HepG2 (cell line): ENCODE measurements around the gene SETD5. TPM values are rescaled to one million over a fixed set of nuclear protein-coding genes. Genes with fewer than 3 reads are reported as not detected.

Source experiments
- EP300 ChIP-seq, 3 experiments: sonication (generic) in 1 of 3; formaldehyde crosslinking in 1 of 3; IDR thresholded peaks; 2 replicates each; pipeline versions ENCODE4 v1.5.1 to v1.6.1; 2011 to 2020; ENCODE audit warnings: low read depth in 2 of 3, low read length in 2 of 3, borderline replicate concordance in 1 of 3, improper control_type of control experiment in 1 of 3, mild to moderate bottlenecking in 1 of 3, missing genetic modification reagents in 1 of 3, moderate library complexity in 1 of 3
- ETV6 ChIP-seq: sonication (generic); formaldehyde crosslinking; conservative IDR thresholded peaks from 2 replicates; pipeline ENCODE4 v1.4.0; 2020; ENCODE audit warnings: missing genetic modification reagents
- FOXK1 ChIP-seq: sonication (generic); formaldehyde crosslinking; IDR thresholded peaks from 2 replicates; pipeline ENCODE4 v1.4.0; 2020; ENCODE audit warnings: low read depth, missing genetic modification reagents, borderline replicate concordance
- FOXM1 ChIP-seq: sonication (generic); formaldehyde crosslinking; IDR thresholded peaks from 2 replicates; pipeline ENCODE4 v1.5.0; 2020; ENCODE audit warnings: missing genetic modification reagents
- GZF1 ChIP-seq: sonication (generic); formaldehyde crosslinking; IDR thresholded peaks from 2 replicates; pipeline ENCODE4 v1.5.1; 2020; ENCODE audit warnings: mild to moderate bottlenecking, missing genetic modification reagents
- HNF4A ChIP-seq: sonication (generic); formaldehyde crosslinking; IDR thresholded peaks from 2 replicates; pipeline ENCODE4 v1.4.0; 2020; ENCODE audit warnings: missing genetic modification reagents
- NFYB ChIP-seq: sonication (generic); formaldehyde crosslinking; IDR thresholded peaks from 2 replicates; pipeline ENCODE4 v1.4.0; 2020; ENCODE audit warnings: missing genetic modification reagents
- PITX1 ChIP-seq: sonication (generic); formaldehyde crosslinking; IDR thresholded peaks from 2 replicates; pipeline ENCODE4 v1.5.1; 2020; ENCODE audit warnings: mild to moderate bottlenecking, missing genetic modification reagents
- PLSCR1 ChIP-seq: sonication (generic); formaldehyde crosslinking; IDR thresholded peaks from 2 replicates; pipeline ENCODE4 v1.5.0; 2020; ENCODE audit warnings: missing genetic modification reagents, mild to moderate bottlenecking, borderline replicate concordance
- STAT5B ChIP-seq: sonication (generic); formaldehyde crosslinking; IDR thresholded peaks from 2 replicates; pipeline ENCODE4 v1.4.0; 2020; ENCODE audit warnings: missing genetic modification reagents
- YEATS2 ChIP-seq: sonication (generic); formaldehyde crosslinking; IDR thresholded peaks from 2 replicates; pipeline ENCODE4 v1.4.0; 2020; ENCODE audit warnings: missing genetic modification reagents, borderline replicate concordance
- YEATS4 ChIP-seq: sonication (generic); formaldehyde crosslinking; IDR thresholded peaks from 2 replicates; pipeline ENCODE4 v1.4.0; 2020; ENCODE audit warnings: missing genetic modification reagents, borderline replicate concordance
- ZFX ChIP-seq: sonication (generic); formaldehyde crosslinking; IDR thresholded peaks from 2 replicates; pipeline ENCODE4 v1.4.0; 2020; ENCODE audit warnings: mild to moderate bottlenecking, low read depth, missing genetic modification reagents, moderate library complexity
- ZHX1 ChIP-seq: sonication (generic); formaldehyde crosslinking; IDR thresholded peaks from 2 replicates; pipeline ENCODE4 v1.8.1; 2022; ENCODE audit warnings: low read depth, mild to moderate bottlenecking, missing genetic modification reagents
- ZMYM2 ChIP-seq: sonication (generic); formaldehyde crosslinking; IDR thresholded peaks from 2 replicates; pipeline ENCODE4 v1.8.0; 2022; ENCODE audit warnings: mild to moderate bottlenecking, missing genetic modification reagents
- ZNF136 ChIP-seq: sonication (generic); formaldehyde crosslinking; IDR thresholded peaks from 2 replicates; pipeline ENCODE4 v1.8.1; 2022; ENCODE audit warnings: low read depth, mild to moderate bottlenecking, moderate library complexity, missing genetic modification reagents
- ZNF296 ChIP-seq: sonication (generic); formaldehyde crosslinking; conservative IDR thresholded peaks from 2 replicates; pipeline ENCODE4 v1.5.0; 2020; ENCODE audit warnings: mild to moderate bottlenecking, missing genetic modification reagents
- ZNF577 ChIP-seq: sonication (generic); formaldehyde crosslinking; IDR thresholded peaks from 2 replicates; pipeline ENCODE4 v1.4.0; 2020; ENCODE audit warnings: mild to moderate bottlenecking, low read depth, missing genetic modification reagents, borderline replicate concordance
- ZNF609 ChIP-seq: sonication (generic); formaldehyde crosslinking; IDR thresholded peaks from 2 replicates; pipeline ENCODE4 v1.4.0; 2020; ENCODE audit warnings: mild to moderate bottlenecking, missing genetic modification reagents, borderline replicate concordance
- ZZZ3 ChIP-seq: sonication (generic); formaldehyde crosslinking; IDR thresholded peaks from 2 replicates; pipeline ENCODE4 v1.4.0; 2020; ENCODE audit warnings: missing genetic modification reagents, mild to moderate bottlenecking, borderline replicate concordance
- polyA plus RNA-seq, 8 experiments: library from polyadenylated mRNA; depleted of rRNA in 3 of 8; stranded (reverse) in 7 of 8; unstranded in 1 of 8; fragments of >200 nt; fragmentation: Illumina TruSeq in 4 of 8; extraction: Trizol in 4 of 8; gene quantifications; 2 replicates each; pipeline versions ENCODE4 v1.2.1 to v1.2.3, GENCODE V29; 2011 to 2016; ENCODE audit warnings: low read depth in 4 of 8, missing spikeins in 1 of 8, mixed read lengths in 1 of 8; ENCODE audit not compliant: insufficient read depth in 1 of 8
- total RNA-seq, 5 experiments: library from RNA; depleted of rRNA; stranded (reverse); fragments of >200 nt; fragmentation: Illumina TruSeq; extraction: Trizol; gene quantifications; 2 replicates each; pipeline ENCODE4 v1.2.3, GENCODE V29; 2016; ENCODE audit warnings: low read depth in 1 of 5

SETD5 gene
- total and polyA plus RNA-seq, 2 of the 13 experiments (the other 11 are each of a cell fraction or from before 2014, with no cell fraction given) = 46.8 to 95.8 TPM

- TF ChIP-seq ZHX1 = 0 out of 2 replicates have a peak, but pooled peaks have one; percentile 28
- 0 out of 2 replicates have a peak, but pooled peaks have one; percentile 28 for TF ChIP-seq FOXK1 (CRISPR knock-in tag)
- TF ChIP-seq YEATS4 = peak; percentile 45; the same call in 1 of the 2 replicates
- TF ChIP-seq ZNF296 (CRISPR knock-in tag) = no peak
- TF ChIP-seq STAT5B (CRISPR knock-in tag) = no peak
- TF ChIP-seq NFYB (CRISPR knock-in tag) = no peak
- TF ChIP-seq FOXM1 (CRISPR knock-in tag) = no peak
- no peak for TF ChIP-seq ZMYM2 (CRISPR knock-in tag)
- peak; percentile 64; the same call in 1 of the 2 replicates for TF ChIP-seq YEATS2 (CRISPR knock-in tag)
- no peak for TF ChIP-seq ETV6 (CRISPR knock-in tag)
- no peak for TF ChIP-seq ZNF136
- TF ChIP-seq PLSCR1 (CRISPR knock-in tag) = no peak
- peak; percentile 28; the same call in 1 of the 2 replicates for TF ChIP-seq ZFX (CRISPR knock-in tag)
- TF ChIP-seq ZZZ3 = no peak
- TF ChIP-seq ZNF577 (CRISPR knock-in tag) = no peak
- TF ChIP-seq ZNF609 (CRISPR knock-in tag) = peak; percentile 74
- TF ChIP-seq HNF4A (CRISPR knock-in tag) = peak; percentile 89
- TF ChIP-seq PITX1 = peak; percentile 53; the same call in 1 of the 2 replicates
- TF ChIP-seq EP300 (IDR thresholded peaks at IDR 0.05; ENCODE audit: low read depth in 2 of 2, low read length in 2 of 2) = peak in 1 of 2 experiments; percentile 69; a peak in 2 of 4 replicates
- TF ChIP-seq EP300 (CRISPR knock-in tag; IDR thresholded peaks at IDR 0.05; ENCODE audit: borderline replicate concordance) = no peak
- no peak for TF ChIP-seq GZF1 (CRISPR knock-in tag)
These were observed 44.3 kb upstream of the SETD5 start (continued) for GRCh38 chr3:9352917-9353752.
